Urothelium cell line (cell line): ENCODE measurements around the gene MTMR6.

Source experiments
- DNase-seq: peaks from one replicate; pipeline ENCODE4 v3.0.0; 2011; ENCODE audit warnings: low spot score, mixed read lengths
- FAIRE-seq: peaks from 2 replicates; lab custom pipeline; 2011; peaks lifted over from hg19 to GRCh38; lab: Jason Lieb, UNC

Gene MTMR6

GRCh38 chr13:25281193-25281934 is 5.9 kb downstream of the MTMR6 start:
- no peak for DNase-seq
- FAIRE-seq = no peak

GRCh38 chr13:25280396-25280795 is 6.9 kb downstream of the MTMR6 start:
- FAIRE-seq (no peak), DNase-seq (no peak)

DNA sequence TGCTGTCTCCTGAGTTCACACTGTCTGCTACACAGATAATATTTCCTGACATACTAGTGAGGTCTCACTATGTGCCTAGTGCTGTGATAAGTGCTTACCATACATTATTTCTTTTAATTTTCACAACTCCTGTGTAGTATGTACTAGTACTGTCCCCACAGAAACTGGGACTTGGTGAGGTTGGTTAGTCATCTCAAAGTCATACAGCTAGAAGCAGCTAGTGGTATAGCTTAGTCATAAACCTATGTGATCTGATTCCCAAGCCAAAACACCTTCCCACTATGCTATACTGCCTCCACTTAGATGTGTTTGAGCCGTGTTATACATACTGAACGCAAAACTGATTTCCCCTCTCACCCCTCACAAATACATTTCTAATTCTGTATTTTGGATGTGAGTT is 10.5 kb downstream of the MTMR6 start:
- DNase-seq (no peak), FAIRE-seq (no peak)

DNA sequence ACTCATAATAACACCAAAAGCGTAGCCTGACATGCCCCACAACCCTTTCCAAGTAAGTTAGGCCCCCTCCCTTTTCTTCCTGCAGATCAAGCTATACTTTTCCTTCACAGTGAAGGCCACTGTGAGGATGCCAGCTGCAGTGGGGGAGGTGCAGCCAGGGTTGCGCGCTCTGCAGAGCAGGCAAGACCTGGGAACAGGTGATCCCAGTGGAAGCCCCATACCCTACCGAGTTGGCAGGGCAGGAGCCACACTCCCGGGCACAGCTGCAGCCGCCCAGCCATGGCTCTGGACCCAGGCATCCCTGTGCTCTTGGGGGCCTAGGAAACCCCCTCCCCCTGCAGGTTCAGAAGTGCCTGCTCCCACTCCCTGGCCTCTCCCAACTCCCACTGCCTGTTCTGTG is 18.7 kb downstream of the MTMR6 start:
- no peak for DNase-seq
- FAIRE-seq = no peak

- DNase-seq (no peak), FAIRE-seq (no peak)
Observed at GRCh38 chr13:25267715-25268114, 19.6 kb downstream of the MTMR6 start.

GRCh38 chr13:25266706-25267105 is 20.6 kb downstream of the MTMR6 start:
- DNase-seq (no peak), FAIRE-seq (no peak)

GRCh38 chr13:25262261-25262660 is 25.0 kb downstream of the MTMR6 start:
- FAIRE-seq = no peak
- no peak for DNase-seq

DNA sequence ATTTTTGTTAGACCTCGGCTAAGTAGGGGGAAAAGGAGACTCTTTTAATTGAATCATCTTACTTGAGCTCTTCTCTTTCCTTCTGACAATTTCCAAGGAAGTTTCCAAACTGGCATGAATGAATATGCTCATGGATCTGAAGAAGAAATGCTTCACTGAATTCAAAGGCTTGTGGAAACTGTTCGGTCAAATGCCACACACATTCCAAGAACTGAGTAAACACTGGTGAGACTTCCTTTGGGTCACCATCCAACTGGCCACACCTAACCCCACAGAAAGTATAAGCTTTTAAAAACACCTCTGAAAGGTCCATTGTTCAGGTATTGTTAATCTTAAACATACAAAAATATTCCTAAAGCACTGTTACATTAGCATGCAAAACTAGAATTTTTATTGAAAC is 33.6 kb downstream of the MTMR6 start:
- FAIRE-seq (no peak), DNase-seq (no peak)

DNA sequence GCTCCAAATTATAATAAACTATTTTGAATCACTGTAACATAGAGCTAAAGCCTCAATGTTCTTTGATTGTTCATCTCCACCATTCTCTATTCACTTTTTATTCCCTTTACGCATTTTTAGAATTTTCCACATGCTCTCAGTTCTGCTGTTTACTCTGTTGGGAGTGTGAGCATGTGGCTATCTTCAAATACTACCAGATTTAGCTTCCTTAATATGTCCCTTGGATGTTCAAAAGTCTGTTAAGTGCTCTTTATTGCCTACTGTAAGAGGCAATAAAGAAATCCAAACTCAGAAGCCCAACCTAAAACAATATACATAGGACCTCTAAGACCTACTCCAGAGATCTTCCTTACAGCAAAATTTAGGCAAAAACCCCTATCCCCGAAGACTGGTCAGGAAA is 34.5 kb downstream of the MTMR6 start:
- DNase-seq (no peak), FAIRE-seq (no peak)

GRCh38 chr13:25252225-25252624 is 35.1 kb downstream of the MTMR6 start:
- no peak for FAIRE-seq
- no peak for DNase-seq

DNA sequence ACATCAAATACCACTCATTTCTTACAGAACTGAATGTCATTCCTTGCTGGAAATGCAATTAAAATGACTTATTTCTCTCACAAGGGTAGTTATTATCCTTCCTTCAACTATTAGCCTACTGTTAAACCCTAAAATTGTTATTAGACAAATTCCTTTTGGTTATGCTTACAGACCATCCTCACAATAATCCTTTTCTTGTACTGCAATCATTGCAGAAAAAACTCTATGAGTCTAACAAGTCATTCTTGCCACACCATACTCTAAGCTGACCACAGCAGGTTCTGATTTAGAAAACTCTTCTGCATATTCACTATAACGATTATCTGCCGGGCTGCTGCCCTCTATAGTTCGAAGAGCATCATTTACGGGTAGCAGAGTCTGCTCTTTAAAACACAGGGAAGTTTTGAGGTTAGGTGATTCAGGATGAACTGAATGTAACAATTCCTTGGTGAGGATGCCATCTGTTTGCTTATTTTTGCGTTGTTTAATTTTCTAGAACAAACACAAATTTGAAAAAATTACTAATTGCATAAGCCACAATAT is 38.2 kb downstream of the MTMR6 start:
- FAIRE-seq = no peak
- no peak for DNase-seq

DNA sequence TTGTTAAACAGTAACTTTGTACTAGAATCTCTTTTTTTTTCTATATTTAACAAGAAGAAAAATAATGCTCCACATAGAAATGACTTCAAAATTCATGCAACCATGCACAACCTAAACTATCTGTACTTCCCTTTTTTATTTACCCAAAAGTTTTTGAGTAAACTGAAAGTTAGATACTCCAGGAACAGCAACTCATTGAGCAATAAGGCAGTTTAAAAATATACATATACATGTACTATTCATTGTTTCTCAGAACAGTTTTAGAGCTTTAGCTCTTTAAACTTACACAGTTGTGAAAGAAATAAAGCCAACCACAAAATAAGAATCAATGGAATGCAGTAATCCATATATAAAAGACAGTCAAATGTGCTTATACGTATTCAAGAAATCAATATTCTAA is 39.2 kb downstream of the MTMR6 start:
- no peak for FAIRE-seq

DNA sequence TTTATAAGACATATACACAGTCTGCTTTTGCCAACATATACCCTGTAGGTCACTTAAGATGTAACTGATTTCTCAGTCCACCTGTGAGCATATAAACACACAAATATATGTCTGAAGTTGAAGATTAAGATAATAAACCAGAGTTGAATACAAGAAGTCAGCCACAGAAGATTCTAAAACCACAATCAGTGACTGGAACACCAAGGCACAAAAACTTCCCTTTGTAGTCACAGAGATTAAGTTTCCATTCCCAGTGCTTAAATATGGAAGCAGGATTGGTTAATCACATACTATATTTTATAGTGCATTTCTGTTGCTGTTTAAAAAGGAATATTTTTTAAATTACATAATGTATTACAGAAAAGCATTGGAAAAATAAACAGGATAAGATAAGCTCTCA is 39.9 kb downstream of the MTMR6 start:
- FAIRE-seq = no peak

More for the DNA sequence above, 39.2 kb downstream of the MTMR6 start:
- DNase-seq = no peak

GRCh38 chr13:25244123-25244522 is 43.2 kb downstream of the MTMR6 start:
- FAIRE-seq = no peak
- DNase-seq = no peak

More for the DNA sequence above, 39.9 kb downstream of the MTMR6 start:
- no peak for DNase-seq

GRCh38 chr13:25242956-25243355 is 44.3 kb downstream of the MTMR6 start:
- DNase-seq (no peak), FAIRE-seq (no peak)

DNA sequence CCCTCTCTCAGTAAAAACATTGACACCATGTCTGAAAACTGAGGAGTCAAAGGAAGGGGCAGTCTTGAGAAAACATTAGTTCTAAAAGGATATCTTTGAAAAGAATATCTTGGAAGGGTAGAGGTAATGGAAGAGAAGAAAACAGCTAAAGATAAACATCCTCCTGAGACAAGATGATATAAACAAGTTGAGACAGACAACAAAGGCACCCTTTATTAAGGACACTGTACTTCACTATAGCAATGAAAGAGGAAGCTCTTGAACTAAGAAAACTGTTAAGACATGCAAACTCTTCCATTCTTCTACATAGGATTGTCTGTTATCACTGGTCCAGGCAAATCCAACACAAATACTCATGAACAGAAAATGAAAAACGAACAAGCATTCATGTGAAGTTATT is 46.3 kb downstream of the MTMR6 start:
- FAIRE-seq (no peak), DNase-seq (no peak)

DNA sequence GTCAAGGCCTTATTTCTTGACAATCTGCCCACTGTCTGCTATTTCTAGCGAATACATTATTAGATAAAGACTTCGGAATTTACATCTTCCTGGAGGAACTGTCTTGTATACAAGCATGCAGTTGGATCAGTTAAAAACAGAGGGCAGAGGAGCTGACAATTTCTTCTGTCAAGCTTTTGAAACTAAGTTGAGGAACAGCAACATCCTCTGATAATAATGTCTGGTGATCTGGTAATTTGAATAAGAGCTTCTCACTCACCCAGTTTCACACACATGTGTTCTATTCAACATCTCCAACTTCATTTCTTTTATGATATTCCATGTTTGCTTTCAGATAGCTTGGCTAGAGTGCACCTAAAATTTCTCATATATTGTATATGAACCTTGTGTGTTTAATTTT is 50.2 kb downstream of the MTMR6 start:
- DNase-seq (no peak), FAIRE-seq (no peak)

GRCh38 chr13:25233861-25234260 is 53.4 kb downstream of the MTMR6 start:
- no peak for DNase-seq

GRCh38 chr13:25232937-25233515 is 54.3 kb downstream of the MTMR6 start:
- FAIRE-seq = no peak
- DNase-seq = peak; percentile 18

More at GRCh38 chr13:25233861-25234260, 53.4 kb downstream of the MTMR6 start:
- FAIRE-seq = no peak

GRCh38 chr13:25231517-25231916 is 55.8 kb downstream of the MTMR6 start:
- DNase-seq = no peak
- no peak for FAIRE-seq

DNA sequence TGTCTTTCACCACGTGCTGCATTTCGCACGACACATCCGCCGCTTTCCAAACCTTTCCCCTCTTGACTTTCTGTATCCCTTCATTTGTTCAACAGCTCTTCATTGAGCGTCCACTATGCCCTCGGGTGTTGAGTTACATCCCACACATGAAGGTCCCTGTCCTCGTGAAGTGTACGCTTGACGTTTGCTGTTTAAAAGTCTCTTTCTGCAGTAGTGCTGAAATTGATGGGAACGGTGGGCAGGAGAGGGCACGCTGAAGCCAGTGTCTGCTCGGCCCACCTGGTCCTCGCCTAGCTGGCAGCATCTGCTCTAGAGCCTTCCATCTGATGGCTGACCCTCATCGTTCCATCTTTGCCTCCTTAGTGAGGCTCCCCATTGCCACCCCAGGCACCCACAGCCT is 59.6 kb downstream of the MTMR6 start:
- no peak for DNase-seq
- FAIRE-seq = no peak

DNA sequence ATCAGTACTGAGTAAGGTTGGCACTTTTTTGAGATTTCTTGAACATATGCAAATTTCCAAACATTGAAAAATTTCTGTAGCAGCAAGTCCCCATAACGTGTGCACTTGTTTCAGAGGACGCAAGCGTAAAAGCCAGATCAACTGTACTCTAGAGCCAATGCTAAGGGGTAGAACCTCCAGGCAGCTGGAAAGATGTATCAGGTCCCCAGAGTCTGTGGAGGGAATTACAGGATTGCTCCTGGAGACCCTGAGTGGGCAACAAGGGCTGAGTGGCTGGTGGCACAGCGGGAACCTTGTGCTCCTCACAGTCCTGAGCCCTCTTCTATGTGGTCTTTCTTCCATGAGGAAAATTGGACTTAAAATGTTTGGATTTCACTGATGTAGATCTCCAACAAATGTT is 61.3 kb downstream of the MTMR6 start:
- FAIRE-seq = no peak
- DNase-seq = no peak
